ENCODE measurements around the gene B3GLCT. TPM values are rescaled to one million over a fixed set of nuclear protein-coding genes. Genes with fewer than 3 reads are reported as not detected.
A peak's percentile ranks its signal among the peaks of the same experiment; 100 is the strongest.

Gene B3GLCT
- total and polyA plus RNA-seq, 2 experiments from 2014 or later, result 2.2 to 4.4 TPM

DNA sequence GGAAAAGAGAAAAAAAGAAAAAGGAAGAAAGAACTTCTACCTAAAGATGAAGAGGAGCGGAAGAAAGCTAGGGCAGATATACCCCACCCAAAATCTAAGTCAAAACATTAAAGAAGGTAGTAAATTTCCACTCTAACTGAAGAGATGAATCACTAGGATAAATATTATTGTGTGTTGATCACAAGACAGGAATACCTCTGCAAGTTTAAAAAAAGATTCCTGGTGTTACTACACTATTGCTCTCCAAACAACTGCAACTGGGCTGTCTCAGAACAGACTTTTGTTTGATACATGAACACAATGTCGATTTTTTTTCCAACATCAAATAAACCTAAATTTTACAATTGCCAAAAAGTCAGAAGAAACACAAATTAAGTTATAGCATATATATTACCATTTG is 44.8 kb upstream of the B3GLCT start (continued):
- TF ChIP-seq, protein P1, sequence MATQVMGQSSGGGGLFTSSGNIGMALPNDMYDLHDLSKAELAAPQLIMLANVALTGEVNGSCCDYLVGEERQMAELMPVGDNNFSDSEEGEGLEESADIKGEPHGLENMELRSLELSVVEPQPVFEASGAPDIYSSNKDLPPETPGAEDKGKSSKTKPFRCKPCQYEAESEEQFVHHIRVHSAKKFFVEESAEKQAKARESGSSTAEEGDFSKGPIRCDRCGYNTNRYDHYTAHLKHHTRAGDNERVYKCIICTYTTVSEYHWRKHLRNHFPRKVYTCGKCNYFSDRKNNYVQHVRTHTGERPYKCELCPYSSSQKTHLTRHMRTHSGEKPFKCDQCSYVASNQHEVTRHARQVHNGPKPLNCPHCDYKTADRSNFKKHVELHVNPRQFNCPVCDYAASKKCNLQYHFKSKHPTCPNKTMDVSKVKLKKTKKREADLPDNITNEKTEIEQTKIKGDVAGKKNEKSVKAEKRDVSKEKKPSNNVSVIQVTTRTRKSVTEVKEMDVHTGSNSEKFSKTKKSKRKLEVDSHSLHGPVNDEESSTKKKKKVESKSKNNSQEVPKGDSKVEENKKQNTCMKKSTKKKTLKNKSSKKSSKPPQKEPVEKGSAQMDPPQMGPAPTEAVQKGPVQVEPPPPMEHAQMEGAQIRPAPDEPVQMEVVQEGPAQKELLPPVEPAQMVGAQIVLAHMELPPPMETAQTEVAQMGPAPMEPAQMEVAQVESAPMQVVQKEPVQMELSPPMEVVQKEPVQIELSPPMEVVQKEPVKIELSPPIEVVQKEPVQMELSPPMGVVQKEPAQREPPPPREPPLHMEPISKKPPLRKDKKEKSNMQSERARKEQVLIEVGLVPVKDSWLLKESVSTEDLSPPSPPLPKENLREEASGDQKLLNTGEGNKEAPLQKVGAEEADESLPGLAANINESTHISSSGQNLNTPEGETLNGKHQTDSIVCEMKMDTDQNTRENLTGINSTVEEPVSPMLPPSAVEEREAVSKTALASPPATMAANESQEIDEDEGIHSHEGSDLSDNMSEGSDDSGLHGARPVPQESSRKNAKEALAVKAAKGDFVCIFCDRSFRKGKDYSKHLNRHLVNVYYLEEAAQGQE (IDR thresholded peaks at IDR 0.05; ENCODE audit: unreplicated experiment), result no peak
- TF ChIP-seq STAT1 (IDR thresholded peaks at IDR 0.05; ENCODE audit: unreplicated experiment) (no peak), CREB1 (CRISPR knock-in tag; IDR thresholded peaks at IDR 0.05; ENCODE audit: low read depth) (no peak), EZH2 (IDR thresholded peaks at IDR 0.05; ENCODE audit: low read depth, unreplicated experiment) (no peak)
- TF ChIP-seq, protein P2, sequence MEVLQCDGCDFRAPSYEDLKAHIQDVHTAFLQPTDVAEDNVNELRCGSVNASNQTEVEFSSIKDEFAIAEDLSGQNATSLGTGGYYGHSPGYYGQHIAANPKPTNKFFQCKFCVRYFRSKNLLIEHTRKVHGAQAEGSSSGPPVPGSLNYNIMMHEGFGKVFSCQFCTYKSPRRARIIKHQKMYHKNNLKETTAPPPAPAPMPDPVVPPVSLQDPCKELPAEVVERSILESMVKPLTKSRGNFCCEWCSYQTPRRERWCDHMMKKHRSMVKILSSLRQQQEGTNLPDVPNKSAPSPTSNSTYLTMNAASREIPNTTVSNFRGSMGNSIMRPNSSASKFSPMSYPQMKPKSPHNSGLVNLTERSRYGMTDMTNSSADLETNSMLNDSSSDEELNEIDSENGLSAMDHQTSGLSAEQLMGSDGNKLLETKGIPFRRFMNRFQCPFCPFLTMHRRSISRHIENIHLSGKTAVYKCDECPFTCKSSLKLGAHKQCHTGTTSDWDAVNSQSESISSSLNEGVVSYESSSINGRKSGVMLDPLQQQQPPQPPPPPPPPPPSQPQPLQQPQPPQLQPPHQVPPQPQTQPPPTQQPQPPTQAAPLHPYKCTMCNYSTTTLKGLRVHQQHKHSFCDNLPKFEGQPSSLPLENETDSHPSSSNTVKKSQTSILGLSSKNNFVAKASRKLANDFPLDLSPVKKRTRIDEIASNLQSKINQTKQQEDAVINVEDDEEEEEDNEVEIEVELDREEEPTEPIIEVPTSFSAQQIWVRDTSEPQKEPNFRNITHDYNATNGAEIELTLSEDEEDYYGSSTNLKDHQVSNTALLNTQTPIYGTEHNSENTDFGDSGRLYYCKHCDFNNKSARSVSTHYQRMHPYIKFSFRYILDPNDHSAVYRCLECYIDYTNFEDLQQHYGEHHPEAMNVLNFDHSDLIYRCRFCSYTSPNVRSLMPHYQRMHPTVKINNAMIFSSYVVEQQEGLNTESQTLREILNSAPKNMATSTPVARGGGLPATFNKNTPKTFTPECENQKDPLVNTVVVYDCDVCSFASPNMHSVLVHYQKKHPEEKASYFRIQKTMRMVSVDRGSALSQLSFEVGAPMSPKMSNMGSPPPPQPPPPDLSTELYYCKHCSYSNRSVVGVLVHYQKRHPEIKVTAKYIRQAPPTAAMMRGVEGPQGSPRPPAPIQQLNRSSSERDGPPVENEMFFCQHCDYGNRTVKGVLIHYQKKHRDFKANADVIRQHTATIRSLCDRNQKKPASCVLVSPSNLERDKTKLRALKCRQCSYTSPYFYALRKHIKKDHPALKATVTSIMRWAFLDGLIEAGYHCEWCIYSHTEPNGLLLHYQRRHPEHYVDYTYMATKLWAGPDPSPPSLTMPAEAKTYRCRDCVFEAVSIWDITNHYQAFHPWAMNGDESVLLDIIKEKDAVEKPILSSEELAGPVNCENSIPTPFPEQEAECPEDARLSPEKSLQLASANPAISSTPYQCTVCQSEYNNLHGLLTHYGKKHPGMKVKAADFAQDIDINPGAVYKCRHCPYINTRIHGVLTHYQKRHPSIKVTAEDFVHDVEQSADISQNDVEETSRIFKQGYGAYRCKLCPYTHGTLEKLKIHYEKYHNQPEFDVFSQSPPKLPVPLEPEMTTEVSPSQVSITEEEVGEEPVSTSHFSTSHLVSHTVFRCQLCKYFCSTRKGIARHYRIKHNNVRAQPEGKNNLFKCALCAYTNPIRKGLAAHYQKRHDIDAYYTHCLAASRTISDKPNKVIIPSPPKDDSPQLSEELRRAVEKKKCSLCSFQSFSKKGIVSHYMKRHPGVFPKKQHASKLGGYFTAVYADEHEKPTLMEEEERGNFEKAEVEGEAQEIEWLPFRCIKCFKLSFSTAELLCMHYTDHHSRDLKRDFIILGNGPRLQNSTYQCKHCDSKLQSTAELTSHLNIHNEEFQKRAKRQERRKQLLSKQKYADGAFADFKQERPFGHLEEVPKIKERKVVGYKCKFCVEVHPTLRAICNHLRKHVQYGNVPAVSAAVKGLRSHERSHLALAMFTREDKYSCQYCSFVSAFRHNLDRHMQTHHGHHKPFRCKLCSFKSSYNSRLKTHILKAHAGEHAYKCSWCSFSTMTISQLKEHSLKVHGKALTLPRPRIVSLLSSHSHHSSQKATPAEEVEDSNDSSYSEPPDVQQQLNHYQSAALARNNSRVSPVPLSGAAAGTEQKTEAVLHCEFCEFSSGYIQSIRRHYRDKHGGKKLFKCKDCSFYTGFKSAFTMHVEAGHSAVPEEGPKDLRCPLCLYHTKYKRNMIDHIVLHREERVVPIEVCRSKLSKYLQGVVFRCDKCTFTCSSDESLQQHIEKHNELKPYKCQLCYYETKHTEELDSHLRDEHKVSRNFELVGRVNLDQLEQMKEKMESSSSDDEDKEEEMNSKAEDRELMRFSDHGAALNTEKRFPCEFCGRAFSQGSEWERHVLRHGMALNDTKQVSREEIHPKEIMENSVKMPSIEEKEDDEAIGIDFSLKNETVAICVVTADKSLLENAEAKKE (CRISPR knock-in tag; IDR thresholded peaks at IDR 0.05), result no peak

DNA sequence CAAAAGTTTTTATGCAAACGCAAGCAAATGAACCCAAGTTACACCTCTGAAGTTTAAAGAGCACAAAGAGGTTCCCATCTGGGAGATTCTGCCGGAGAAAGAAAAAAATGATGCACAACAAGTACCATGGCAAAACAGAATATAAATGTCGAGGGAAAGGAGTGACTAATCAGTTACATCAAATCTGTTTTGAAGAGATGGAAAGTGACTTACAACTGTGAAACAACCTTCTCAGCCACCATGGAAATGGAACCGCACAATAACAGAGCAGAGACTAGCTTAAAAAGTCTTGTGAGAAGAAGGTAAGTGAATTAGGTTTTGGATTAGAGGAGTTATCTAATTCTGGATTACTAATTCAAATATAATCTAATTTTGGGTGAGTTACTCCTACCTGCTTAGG is 40.5 kb upstream of the B3GLCT start:
- peaks cover 23% of the 10 kb centered on the region for H4K20me1 ChIP-seq (replicated peaks; ENCODE audit: insufficient read depth)
- Mint-ChIP-seq H3K36me3 (ENCODE audit: low read depth) (peaks cover 34% of the 10 kb centered on the region), H3K9me3 (no peaks in the 10 kb centered on the region), H3K27me3 (ENCODE audit: insufficient read depth, low read depth, poor library complexity) (peaks cover 9% of the 10 kb centered on the region), H3K4me3 (peak overlapping the region; percentile 97), H3K27ac (peak overlapping the region; percentile 56; the same call in 1 of the 2 replicates), H3K4me1 (peaks cover 21% of the 10 kb centered on the region)
- H3F3A ChIP-seq (replicated peaks; ENCODE audit: low read depth), result no peaks in the 10 kb centered on the region
- no peak for DNase-seq (ENCODE audit: low spot score)
- peak overlapping the region; percentile 75 for H3K4me3 ChIP-seq
- H3K9me2 ChIP-seq (ENCODE audit: insufficient read depth), result no peaks in the 10 kb centered on the region
- peak overlapping the region; percentile 90 for H3K4me2 ChIP-seq
- no peaks in the 10 kb centered on the region for H3K27me3 ChIP-seq (ENCODE audit: insufficient read depth)
- H3K27ac ChIP-seq (ENCODE audit: low read depth), result no peak overlapping the region
- H2AFZ ChIP-seq, result no peak overlapping the region
- peaks cover 27% of the 10 kb centered on the region; the same call in 1 of the 2 replicates for H3K36me3 ChIP-seq (ENCODE audit: insufficient read depth)
- H3K79me2 ChIP-seq (replicated peaks; ENCODE audit: insufficient read depth), result peaks cover 63% of the 10 kb centered on the region
- H3K4me1 ChIP-seq (ENCODE audit: insufficient read depth), result peaks cover 12% of the 10 kb centered on the region
- no peak for ATAC-seq
- TF ChIP-seq, protein P3, sequence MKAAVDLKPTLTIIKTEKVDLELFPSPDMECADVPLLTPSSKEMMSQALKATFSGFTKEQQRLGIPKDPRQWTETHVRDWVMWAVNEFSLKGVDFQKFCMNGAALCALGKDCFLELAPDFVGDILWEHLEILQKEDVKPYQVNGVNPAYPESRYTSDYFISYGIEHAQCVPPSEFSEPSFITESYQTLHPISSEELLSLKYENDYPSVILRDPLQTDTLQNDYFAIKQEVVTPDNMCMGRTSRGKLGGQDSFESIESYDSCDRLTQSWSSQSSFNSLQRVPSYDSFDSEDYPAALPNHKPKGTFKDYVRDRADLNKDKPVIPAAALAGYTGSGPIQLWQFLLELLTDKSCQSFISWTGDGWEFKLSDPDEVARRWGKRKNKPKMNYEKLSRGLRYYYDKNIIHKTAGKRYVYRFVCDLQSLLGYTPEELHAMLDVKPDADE (IDR thresholded peaks at IDR 0.05), result no peak
